KOPT-K1 (cell line): ENCODE data around the gene ARL13B.
"Not testable (repeated sequence)": the region's sequence is repeated elsewhere in the genome, so short reads cannot be mapped to it uniquely, and the experiment has no call there.

ENCODE experiments used
- H3K27ac ChIP-seq: fragments of 200-600 bp; sonication (generic); 2 replicates; pipeline ENCODE4 v1.5.1; 2016; ENCODE audit warnings: antibody characterized with exemption, mild to moderate bottlenecking, low read depth, low read length; ENCODE audit not compliant: poor library complexity, severe bottlenecking
- H3K36me3 ChIP-seq: fragments of 200-600 bp; sonication (generic); 2 replicates; pipeline ENCODE4 v1.5.1; 2017; ENCODE audit warnings: antibody characterized with exemption, mild to moderate bottlenecking, low read length, moderate library complexity; ENCODE audit not compliant: insufficient read depth
- H3K9me3 ChIP-seq: fragments of 200-600 bp; sonication (generic); 2 replicates; pipeline ENCODE4 v1.5.1; 2017; ENCODE audit warnings: antibody characterized with exemption, low read length, mild to moderate bottlenecking; ENCODE audit not compliant: insufficient read depth, poor library complexity, severe bottlenecking

The ARL13B gene

DNA sequence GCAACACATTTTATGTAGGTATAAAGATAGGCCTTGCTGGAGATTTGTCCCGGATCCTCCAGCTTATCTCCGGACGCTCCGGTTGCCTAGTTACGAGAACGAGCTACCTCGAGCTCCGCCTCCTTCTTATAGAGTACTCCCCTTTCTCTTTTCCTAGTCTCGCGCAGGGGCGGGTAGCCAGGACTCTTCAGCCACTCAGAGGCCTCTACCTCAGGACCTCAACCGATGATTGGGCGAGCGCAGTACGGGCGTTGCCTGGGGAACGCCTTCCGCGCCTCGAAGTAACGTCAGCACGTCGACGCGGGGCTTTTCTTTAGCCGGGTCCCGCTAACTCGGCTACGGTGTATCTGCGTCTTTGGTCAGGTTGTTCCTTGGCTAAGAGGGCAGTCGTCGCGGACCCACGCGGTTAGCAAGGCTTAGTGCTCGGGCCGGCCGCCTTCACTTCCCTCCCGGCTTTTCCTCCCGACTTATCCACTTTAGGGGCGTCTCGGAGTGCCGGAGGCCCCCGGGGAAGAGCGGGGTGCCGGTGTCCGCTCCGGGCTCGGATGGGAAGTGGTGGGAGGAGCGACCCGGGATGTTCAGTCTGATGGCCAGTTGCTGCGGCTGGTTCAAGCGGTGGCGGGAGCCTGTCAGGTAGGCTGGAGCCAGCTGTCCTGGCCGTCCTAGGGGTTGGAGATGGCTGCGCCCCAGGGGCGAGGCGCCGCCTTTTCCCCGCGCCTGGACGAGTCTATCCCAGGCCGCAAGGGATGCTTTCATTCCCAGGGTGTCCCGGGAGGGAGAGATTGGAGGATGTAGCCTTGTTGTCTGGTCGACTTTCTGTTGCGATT is at the start of gene ARL13B:
ARL13B (plus strand) TSS at position 306 of the 827 bp plus-strand sequence; CDS start at position 575, 269 bp downstream.
- H3K36me3 ChIP-seq: no peaks in the 10 kb centered on the region
- H3K9me3 ChIP-seq: no peaks in the 10 kb centered on the region
- peak within 1 kb of the TSS; percentile 47 for H3K27ac ChIP-seq

DNA sequence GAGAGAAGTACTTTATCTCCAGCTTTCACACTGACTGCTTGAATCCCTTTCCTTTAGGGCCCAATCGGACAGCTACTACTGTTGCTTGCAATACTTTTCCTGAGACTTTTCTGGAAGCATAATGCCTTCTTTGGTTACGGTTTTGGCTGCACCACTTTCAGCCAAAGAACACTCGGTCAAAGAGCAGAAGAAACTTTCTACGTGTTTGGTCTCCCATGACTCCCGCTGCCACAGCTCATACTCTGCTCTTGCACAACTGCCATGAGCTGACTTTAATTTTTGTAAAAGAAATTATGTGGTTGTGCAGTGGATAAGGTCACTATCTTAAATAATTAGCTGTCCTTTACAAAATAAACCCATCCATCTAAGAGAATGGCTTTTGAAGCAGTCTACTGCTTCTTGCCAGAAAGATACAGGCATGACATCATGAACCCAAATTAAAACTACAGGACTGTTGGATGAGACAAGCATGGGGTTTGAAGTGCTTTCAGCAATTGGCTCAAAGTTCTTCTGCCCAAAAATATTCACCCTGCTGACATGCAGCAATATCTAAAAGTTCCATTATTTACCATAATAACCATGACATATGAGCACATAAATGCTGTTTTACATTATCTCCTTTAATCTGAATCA is 48.2 kb upstream of the ARL13B start:
- Histone ChIP-seq H3K27ac (no peak overlapping the region), H3K9me3 (no peaks in the 10 kb centered on the region), H3K36me3 (no peaks in the 10 kb centered on the region)

DNA sequence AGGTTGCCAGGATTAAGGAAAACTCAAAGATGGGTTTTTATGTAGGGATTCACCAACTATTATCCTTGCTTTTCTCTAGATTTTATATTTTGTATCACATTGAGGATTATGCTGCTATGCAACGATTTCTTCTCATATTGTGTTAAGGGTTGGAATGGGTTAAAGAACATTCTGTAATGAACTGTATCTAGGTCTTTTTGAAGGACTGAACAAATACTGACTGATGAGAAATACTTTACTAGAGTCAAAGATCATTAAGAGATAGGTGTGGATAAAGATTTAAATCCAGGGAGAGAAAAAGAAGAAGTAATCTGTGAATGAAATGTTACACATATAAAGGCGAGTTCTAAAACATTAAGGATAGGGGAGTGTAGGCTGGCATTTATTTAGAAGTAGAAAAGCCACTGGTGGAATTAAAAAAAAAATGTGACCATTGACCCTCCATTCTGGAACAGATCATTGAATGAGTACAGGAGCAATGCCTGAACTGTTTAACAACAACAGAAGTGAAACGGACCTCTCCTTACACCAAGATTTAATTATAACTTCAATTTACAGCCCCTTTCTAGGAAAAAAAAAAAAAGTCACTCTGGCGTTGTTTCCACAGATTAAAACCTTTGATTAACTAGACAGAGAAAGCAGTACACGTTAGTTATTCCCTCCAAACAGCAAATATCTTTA is 45.4 kb upstream of the ARL13B start:
- H3K27ac ChIP-seq: no peak overlapping the region
- H3K9me3 ChIP-seq: no peaks in the 10 kb centered on the region

DNA sequence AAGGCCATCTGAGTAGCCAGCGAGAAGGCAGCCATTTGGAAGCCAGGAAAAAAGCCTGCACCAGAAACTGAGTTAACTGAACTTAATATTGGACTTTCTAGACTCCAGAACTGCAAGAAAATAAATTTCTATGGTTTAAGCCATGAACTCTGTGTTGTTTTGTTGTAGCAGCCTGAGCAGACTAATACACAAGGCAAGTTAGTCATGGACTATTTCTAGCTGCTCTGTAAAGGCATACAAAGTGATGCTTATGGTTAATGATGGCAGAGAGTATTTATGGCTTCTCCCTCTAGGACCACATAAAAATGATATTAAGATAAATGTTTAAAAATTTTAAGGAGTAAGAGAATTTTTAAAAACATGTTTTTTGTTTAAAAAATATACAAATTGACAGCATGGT is 43.4 kb upstream of the ARL13B start:
- Histone ChIP-seq H3K9me3 (no peaks in the 10 kb centered on the region), H3K36me3 (no peaks in the 10 kb centered on the region), H3K27ac (no peak overlapping the region)

More for the DNA sequence above, 45.4 kb upstream of the ARL13B start:
- no peaks in the 10 kb centered on the region for H3K36me3 ChIP-seq

DNA sequence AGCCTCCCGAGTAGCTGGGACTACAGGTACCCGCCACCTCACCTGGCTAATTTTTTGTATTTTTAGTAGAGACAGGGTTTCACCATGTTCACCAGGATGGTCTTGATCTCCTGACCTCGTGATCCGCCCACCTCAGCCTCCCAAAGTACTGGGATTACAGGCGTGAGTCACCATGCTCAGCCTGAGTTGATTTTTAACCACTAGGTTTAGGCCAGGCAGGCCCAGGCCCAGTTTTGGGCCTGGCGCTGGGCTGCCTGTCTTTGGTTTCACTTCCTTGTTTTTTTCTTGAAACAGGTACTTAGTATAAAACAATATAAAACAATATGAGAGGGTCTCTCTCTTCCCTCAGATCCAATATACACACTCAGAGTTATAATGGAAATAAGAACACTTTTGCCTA is 42.5 kb upstream of the ARL13B start:
- not testable (repeated sequence) for H3K27ac ChIP-seq, H3K9me3 ChIP-seq, H3K36me3 ChIP-seq

DNA sequence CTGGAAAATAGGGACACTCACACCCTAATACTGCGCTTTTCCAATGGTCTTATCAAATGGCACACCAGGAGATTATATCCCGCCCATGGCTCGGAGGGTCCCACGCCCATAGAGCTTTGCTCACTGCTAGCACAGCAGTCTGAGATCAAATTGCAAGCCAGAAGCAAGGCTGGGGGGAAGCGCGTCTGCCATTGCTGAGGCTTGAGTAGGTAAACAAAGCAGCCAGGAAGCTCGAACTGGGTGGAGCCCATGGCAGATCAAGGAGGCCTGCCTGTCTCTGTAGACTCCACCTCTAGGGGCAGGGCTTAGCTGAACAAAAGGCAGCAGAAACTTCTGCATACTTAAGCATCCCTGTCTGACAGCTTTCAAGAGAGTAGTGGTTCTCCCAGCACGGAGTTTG is 30.0 kb upstream of the ARL13B start:
- not testable (repeated sequence) for H3K36me3 ChIP-seq, H3K27ac ChIP-seq, H3K9me3 ChIP-seq

DNA sequence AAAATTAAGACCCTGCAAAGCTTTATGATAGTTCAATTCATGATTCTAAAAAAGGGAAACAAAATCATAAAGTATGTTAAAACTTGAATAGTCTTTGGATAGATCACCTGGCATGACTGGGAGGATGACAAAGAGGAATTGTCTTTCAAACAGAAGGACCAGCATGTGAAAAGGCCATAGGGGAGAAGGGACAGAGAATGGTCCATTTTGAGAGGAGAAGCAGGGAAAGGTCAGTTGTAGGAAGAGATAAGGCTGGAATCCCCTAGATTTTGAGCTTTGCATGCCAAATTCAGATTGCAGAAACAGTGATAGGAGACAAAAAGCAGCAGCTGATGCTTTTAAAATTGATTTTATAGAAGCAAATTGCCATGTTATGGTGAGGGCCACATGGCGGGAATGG is 18.9 kb upstream of the ARL13B start:
- H3K36me3 ChIP-seq: no peaks in the 10 kb centered on the region
- H3K9me3 ChIP-seq: no peaks in the 10 kb centered on the region
- H3K27ac ChIP-seq: no peak overlapping the region

DNA sequence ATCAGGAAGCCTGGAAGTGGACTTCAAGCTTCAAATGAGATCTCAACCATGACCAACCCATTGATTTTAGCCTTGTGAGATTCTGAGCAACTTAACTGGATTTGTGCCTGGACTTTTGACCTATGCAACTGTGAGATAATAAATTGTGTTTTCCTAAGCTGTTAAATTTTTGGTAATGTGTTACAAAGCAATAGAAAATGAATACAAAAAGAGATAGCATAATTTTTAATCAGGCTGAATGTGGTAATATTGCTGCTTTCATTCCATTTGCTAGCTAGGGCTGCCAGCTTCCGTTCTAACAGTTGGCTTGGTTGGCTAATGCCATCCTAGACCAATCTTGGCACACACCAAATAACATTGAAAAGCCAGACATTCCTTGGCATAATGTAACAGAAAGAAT is 18.5 kb upstream of the ARL13B start:
- Histone ChIP-seq H3K36me3 (no peaks in the 10 kb centered on the region), H3K27ac (no peak overlapping the region), H3K9me3 (no peaks in the 10 kb centered on the region)

DNA sequence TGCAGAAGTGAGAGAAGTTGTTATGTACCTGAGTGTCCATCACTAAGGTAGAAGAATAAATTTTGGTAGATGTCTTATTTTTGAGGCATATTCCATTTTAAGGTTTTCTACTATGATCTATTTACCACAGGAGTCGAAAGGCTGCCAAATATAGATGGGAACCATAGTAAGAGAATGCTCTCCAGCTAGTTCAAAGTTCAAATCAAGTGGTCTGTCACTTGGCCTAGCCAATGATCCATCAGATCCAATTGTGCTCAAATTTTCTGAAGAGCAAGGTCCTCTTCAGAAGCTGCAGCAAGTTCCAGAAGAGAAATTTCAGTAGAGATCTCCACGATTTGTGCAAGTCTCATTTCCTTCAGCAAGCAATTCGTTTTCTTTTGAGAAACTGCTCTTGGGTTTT is 17.2 kb upstream of the ARL13B start:
- no peaks in the 10 kb centered on the region for H3K36me3 ChIP-seq
- H3K9me3 ChIP-seq: no peaks in the 10 kb centered on the region

DNA sequence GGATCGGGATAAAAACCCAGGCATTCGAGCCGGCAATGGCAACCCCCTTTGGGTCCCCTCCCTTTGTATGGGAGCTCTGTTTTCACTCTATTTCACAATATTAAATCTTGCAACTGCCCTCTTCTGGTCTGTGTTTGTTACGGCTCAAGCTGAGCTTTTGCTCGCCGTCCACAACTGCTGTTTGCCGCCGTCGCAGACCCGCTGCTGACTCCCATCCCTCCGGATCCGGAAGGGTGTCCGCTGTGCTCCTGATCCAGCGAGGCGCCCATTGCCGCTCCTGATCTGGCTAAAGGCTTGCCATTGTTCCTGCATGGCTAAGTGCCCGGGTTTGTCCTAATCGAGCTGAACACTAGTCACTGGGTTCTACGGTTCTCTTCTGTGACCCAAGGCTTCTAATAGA is 14.8 kb upstream of the ARL13B start:
- H3K9me3 ChIP-seq, H3K36me3 ChIP-seq, H3K27ac ChIP-seq: not testable (repeated sequence)

More for the DNA sequence above, 17.2 kb upstream of the ARL13B start:
- H3K27ac ChIP-seq: no peak overlapping the region

DNA sequence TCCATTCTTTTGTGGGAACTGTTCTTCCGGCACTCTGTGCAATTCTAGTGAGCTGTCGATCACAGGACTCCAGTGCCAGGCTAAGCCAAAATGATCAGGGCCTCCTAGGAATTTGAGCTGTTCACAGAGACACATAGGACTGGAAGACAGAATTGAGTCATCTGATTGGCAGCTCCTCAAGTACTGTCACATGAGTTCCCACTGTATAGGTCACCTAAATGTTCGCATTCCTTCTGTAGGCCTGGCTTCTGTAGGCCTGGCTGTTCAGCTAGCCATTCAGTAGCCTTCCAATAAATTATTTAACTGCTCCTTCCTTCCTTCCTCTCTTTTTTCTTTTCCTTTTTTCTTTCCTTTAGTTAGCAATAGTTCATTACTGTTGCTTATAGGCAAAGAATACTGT is 10.5 kb upstream of the ARL13B start:
- H3K27ac ChIP-seq: no peak overlapping the region
- H3K36me3 ChIP-seq: no peaks in the 10 kb centered on the region
- no peaks in the 10 kb centered on the region for H3K9me3 ChIP-seq

DNA sequence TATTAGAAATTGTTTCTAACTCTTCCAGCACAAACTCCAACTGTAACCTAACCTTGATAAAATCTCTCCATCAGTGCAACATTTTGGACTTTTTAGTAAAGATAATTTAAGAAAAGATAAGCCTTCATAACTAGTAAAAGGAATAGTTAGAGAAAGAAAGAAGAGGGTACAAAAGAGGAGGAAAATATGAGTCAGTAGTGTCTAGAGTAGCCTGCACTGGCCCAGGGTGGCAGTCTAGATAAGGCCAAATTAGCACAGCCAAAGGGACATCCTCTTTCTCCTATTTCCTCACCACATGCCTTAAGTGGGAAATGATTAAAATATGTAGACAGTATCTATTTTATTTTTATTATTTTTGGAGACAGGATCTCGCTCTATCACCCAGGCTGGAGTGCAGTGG is 10.0 kb upstream of the ARL13B start:
- no peaks in the 10 kb centered on the region for H3K36me3 ChIP-seq
- no peak overlapping the region for H3K27ac ChIP-seq
- H3K9me3 ChIP-seq: no peaks in the 10 kb centered on the region

DNA sequence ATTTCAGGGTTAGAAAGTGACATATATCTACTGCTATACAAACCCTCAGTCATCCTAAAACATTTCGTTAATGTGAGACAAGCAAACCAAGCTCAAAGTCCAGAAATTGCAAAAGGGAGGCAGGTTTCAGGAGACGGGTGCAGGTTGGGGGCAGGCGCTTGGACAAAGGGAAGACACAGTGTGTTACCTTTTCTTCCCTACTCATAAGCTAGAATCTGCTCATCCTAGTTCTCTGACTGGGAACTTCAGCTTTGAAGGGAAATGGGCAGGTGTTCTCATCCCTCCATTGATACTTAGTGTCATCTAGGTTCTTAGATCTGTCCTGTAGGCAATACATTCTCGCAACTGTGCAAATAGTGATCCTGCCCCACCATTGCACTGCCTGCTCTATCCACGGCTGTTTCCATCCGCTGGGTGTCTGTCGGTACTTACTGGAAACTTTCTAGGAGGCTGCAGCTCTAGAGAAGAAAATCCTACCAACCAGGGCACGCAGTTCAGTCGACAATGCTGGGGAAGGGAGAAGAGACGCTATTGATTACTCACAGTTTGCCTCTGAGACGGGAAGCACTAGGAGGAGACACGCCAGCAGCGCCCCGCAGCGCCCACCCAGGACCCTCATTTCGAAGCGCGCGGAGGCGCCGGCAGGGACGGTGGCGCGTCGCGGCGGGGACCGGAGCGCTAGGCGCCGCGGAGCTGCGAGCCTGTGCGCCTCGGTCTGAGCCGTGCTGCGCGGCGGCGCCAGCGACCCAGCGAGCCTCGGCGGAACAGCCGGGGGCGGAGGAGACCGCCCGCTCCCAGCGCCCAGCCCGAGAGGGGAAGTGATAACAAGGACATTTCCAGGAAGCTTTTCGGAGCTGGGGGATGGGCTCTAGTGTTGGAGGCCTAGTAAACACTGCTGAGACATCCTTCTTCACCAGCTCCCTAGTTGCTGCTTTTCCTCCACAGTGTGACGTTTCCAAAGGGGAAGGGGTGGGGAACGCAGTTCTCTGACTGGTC is 6.5 kb upstream of the ARL13B start, which contains the start of gene PROS1:
PROS1 (minus strand) TSS at position 766 of the 996 bp plus-strand sequence; CDS start at position 619, 147 bp downstream.
- Histone ChIP-seq H3K9me3 (no peaks in the 10 kb centered on the region), H3K27ac (no peak within 1 kb of the TSS), H3K36me3 (no peaks in the 10 kb centered on the region)

DNA sequence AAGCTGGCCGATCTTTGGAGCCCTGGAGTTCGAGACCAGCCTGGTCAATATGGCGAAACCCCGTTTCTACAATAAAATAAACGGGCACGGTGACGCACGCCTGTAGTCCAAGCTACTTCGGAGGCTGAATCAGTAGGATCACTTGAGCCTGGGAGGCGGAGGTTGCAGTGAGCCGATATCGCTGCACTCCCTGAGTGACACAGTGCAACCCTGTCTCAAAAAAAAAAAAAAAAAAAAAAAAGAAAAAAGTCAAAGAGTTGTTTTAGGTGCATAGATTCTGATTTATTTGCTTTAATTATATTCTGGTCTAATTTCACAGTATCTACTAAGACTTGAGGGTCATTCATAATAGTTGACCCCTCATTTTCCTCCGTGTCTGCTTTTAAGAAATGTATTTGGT is 1.7 kb downstream of the ARL13B start:
- no peak overlapping the region for H3K27ac ChIP-seq
- H3K9me3 ChIP-seq: no peaks in the 10 kb centered on the region
- H3K36me3 ChIP-seq: no peaks in the 10 kb centered on the region
